DOHH2 (cell line): ENCODE results near the gene EHD4.

Experiments used
- H3F3A ChIP-seq: fragments of 200-600 bp; sonication (generic), shearing (Covaris generic); 2 replicates; pipeline ENCODE4 v1.6.0; 2016; ENCODE audit warnings: antibody characterized with exemption, mild to moderate bottlenecking; ENCODE audit not compliant: control insufficient read depth, insufficient read depth
- H3K27ac ChIP-seq: fragments of 200-600 bp; sonication (generic); 2 replicates; pipeline ENCODE4 v1.5.1; 2014; ENCODE audit warnings: low read depth, mild to moderate bottlenecking, low read length, moderate library complexity
- H3K27me3 ChIP-seq: fragments of 200-600 bp; sonication (generic); 2 replicates; pipeline ENCODE4 v1.6.1; 2014; ENCODE audit warnings: mild to moderate bottlenecking, low read length, mixed read lengths; ENCODE audit not compliant: control insufficient read depth
- H3K36me3 ChIP-seq: fragments of 200-600 bp; sonication (generic); 2 replicates; pipeline ENCODE4 v1.6.1; 2014; ENCODE audit warnings: mild to moderate bottlenecking, low read length, moderate library complexity, mixed read lengths; ENCODE audit not compliant: control insufficient read depth
- H3K4me1 ChIP-seq: fragments of 200-600 bp; sonication (generic); 2 replicates; pipeline ENCODE4 v1.6.1; 2014; ENCODE audit warnings: mild to moderate bottlenecking, low read length, mixed read lengths; ENCODE audit not compliant: control insufficient read depth
- H3K4me2 ChIP-seq: fragments of 200-600 bp; sonication (generic); 2 replicates; pipeline ENCODE4 v1.6.0; 2014; ENCODE audit warnings: mild to moderate bottlenecking, low read length, moderate library complexity
- H3K4me3 ChIP-seq: fragments of 200-600 bp; sonication (generic); 2 replicates; pipeline ENCODE4 v1.5.1; 2014; ENCODE audit warnings: mild to moderate bottlenecking, low read length, mixed read lengths
- H3K79me2 ChIP-seq: fragments of 200-600 bp; sonication (generic); 2 replicates; pipeline ENCODE4 v1.6.1; 2014; ENCODE audit warnings: mild to moderate bottlenecking, low read length, mixed read lengths; ENCODE audit not compliant: control insufficient read depth
- H3K9me2 ChIP-seq: fragments of 200-600 bp; sonication (generic); replicated peaks from 2 replicates; pipeline ENCODE4 v1.6.1; 2014; ENCODE audit warnings: mild to moderate bottlenecking, low read length, mixed read lengths; ENCODE audit not compliant: control insufficient read depth
- H3K9me3 ChIP-seq: fragments of 200-600 bp; sonication (generic); 2 replicates; pipeline ENCODE4 v1.6.1; 2014; ENCODE audit warnings: antibody characterized with exemption, low read length, mixed read lengths; ENCODE audit not compliant: control insufficient read depth, insufficient read depth
- H4K20me1 ChIP-seq: fragments of 200-600 bp; sonication (generic); 2 replicates; pipeline ENCODE4 v1.6.0; 2014; ENCODE audit warnings: low read depth, mild to moderate bottlenecking, antibody characterized with exemption, low read length, moderate library complexity; ENCODE audit not compliant: control insufficient read depth, insufficient read depth
- EZH2phosphoT487 ChIP-seq: fragments of 200-600 bp; sonication (generic); IDR thresholded peaks from 2 replicates; pipeline ENCODE4 v1.6.1; 2017; ENCODE audit warnings: borderline replicate concordance, mild to moderate bottlenecking, antibody characterized with exemption, low read length, moderate library complexity, mixed read lengths
- TF ChIP-seq, protein P1 (sequence below): fragments of 200-600 bp; sonication (generic); IDR thresholded peaks from one replicate; pipeline ENCODE4 v1.5.1; 2014; ENCODE audit warnings: antibody characterized with exemption, mild to moderate bottlenecking, low read depth, low read length; ENCODE audit not compliant: poor library complexity, severe bottlenecking

EHD4 gene

DNA sequence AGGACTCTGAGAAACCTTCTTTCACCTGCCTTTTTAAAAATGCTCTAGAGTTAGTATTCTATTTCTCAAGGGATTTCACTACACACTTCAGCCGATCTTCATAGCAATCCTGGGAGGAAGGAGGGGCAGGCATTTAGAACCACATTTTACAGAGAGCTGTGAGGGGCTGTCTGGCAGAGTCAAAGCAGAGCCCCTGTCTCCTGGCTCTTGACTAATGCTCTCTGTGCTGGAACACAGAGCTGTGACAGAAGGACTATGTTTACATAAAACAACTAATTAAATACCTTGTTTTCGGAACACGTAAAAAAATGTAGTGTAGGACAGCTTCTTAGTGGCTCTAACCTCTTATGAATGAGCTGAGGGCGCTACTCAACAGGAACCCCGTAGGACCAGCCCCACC lies 70.9 kb downstream of the EHD4 start:
- H3K9me2 ChIP-seq, result no peaks in the 10 kb centered on the region
- H3K9me3 ChIP-seq, result peaks cover 6% of the 10 kb centered on the region; the same call in 1 of the 2 replicates
- peaks cover 11% of the 10 kb centered on the region for H3K36me3 ChIP-seq
- TF ChIP-seq, protein P1, sequence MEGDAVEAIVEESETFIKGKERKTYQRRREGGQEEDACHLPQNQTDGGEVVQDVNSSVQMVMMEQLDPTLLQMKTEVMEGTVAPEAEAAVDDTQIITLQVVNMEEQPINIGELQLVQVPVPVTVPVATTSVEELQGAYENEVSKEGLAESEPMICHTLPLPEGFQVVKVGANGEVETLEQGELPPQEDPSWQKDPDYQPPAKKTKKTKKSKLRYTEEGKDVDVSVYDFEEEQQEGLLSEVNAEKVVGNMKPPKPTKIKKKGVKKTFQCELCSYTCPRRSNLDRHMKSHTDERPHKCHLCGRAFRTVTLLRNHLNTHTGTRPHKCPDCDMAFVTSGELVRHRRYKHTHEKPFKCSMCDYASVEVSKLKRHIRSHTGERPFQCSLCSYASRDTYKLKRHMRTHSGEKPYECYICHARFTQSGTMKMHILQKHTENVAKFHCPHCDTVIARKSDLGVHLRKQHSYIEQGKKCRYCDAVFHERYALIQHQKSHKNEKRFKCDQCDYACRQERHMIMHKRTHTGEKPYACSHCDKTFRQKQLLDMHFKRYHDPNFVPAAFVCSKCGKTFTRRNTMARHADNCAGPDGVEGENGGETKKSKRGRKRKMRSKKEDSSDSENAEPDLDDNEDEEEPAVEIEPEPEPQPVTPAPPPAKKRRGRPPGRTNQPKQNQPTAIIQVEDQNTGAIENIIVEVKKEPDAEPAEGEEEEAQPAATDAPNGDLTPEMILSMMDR, result no peak
- no peak for TF ChIP-seq EZH2phosphoT487
- no peaks in the 10 kb centered on the region for H3K4me1 ChIP-seq
- no peaks in the 10 kb centered on the region for H3K79me2 ChIP-seq
- no peaks in the 10 kb centered on the region for H3K27me3 ChIP-seq
- H3F3A ChIP-seq, result no peaks in the 10 kb centered on the region
- H3K27ac ChIP-seq, result no peak overlapping the region
- H3K4me3 ChIP-seq, result no peak overlapping the region
- H4K20me1 ChIP-seq, result no peaks in the 10 kb centered on the region
- no peak overlapping the region for H3K4me2 ChIP-seq

DNA sequence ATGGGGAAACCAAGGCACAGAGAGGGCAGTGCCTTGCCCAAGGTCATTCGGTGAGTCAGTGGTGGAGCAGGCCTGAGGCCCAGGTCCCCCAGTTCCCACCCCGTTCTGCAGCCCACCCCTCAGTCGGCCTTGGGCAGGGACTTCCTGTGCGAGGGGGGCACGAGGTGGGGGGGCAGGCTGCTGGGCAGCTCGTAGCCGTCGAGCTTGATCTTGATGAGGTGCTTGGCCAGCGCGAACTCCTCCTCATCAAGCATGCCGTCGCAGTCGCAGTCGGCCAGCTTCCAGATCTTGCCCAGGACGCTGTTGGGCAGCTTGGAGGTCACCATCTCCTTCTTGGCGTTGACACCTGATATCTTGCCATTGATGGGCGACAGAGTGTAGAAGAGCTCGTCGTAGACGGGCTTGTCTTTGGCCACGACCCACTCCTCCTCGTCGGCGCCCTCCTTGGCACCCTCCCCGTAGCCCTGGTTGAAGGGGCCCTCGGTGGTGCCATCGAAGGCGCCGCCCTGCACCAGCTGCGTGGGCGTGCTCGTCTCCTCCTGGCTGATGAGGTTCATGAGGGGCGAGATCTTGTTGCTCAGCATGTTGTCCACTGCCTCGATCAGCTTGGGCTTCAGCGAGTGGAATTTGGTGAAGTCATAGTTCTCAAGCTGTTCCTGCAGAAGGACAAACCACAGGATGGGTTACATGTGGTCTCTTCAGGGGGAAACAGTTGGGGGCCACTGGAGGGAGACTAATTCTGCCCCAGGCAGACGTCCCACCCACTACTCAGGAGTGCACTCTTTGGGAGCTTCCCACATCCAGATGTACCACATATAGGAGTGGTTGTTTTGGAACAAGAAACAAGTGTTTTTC lies 71.6 kb downstream of the EHD4 start:
- TF ChIP-seq, protein P1, result no peak
- no peak for TF ChIP-seq EZH2phosphoT487
- Histone ChIP-seq H3K4me2 (no peak overlapping the region), H3K9me2 (no peaks in the 10 kb centered on the region), H3K27me3 (no peaks in the 10 kb centered on the region), H3K36me3 (0 out of 2 replicates have a peak, but pooled peaks cover 4% of the 10 kb centered on the region), H3F3A (no peaks in the 10 kb centered on the region), H3K9me3 (no peaks in the 10 kb centered on the region), H3K4me1 (no peaks in the 10 kb centered on the region), H4K20me1 (no peaks in the 10 kb centered on the region), H3K79me2 (no peaks in the 10 kb centered on the region), H3K4me3 (no peak overlapping the region), H3K27ac (no peak overlapping the region)

DNA sequence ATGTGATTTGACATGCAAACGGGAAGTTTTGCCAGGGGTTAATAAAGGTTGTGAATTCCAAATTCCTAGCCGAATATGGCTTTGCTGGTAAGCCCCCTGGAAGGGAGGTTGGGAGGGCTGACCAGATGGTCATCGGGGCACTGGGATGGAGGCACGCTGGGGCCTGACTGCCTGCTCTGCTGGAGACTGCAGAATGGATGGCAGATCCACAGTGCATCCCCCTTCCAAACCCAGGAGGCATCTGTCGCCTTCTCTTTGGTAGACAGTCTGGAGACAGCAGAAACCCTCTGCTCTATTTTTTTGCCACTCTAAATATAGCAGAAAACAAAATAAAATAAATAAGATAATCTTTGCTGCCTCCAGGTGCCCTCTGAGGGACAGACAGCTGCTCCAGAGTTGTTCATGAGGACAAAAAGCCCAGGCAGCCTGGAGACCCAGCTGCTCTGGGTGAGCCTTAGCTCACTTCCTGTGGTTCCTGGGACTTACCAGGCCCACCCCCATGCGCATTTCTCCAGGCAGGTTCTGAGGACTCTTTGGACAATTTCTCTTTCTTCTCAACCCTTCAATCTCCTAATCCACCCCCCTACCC lies 72.4 kb downstream of the EHD4 start:
- H3K4me3 ChIP-seq, result no peak overlapping the region
- H3K4me2 ChIP-seq, result no peak overlapping the region
- H4K20me1 ChIP-seq, result no peaks in the 10 kb centered on the region
- no peaks in the 10 kb centered on the region for H3K9me2 ChIP-seq
- peaks cover 6% of the 10 kb centered on the region for H3K4me1 ChIP-seq
- TF ChIP-seq, protein P1, result no peak
- no peak for TF ChIP-seq EZH2phosphoT487
- H3K9me3 ChIP-seq, result no peaks in the 10 kb centered on the region
- H3K27ac ChIP-seq, result no peak overlapping the region
- no peaks in the 10 kb centered on the region for H3F3A ChIP-seq
- no peaks in the 10 kb centered on the region for H3K27me3 ChIP-seq
- H3K36me3 ChIP-seq, result no peaks in the 10 kb centered on the region
- H3K79me2 ChIP-seq, result no peaks in the 10 kb centered on the region
